Gastroesophageal sphincter (tissue), 4 donors: Measurements from ENCODE around the gene KIRREL1. TPM values are rescaled to one million over a fixed set of nuclear protein-coding genes. Genes with fewer than 3 reads are reported as not detected.

Experiments used
- ATAC-seq: fragments of 150-250 bp; one replicate; pipeline ENCODE4 v1.9.1; 2016; ENCODE audit warnings: mild to moderate bottlenecking, moderate library complexity
- H3K27ac ChIP-seq, 4 donors: fragments of 200-600 bp; sonication (generic) in 3 of 4; 1 replicate in 3 of 4; 2 replicates in 1 of 4; pipeline ENCODE4 v1.5.1; 2016 to 2019
- H3K27me3 ChIP-seq: fragments of 200-600 bp; sonication (generic); one replicate; pipeline ENCODE4 v1.5.1; 2019
- H3K36me3 ChIP-seq, 2 donors: fragments of 200-600 bp; sonication (generic); one replicate each; pipeline ENCODE4 v1.5.1; 2019; ENCODE audit warnings: control low read depth in 1 of 2
- H3K4me1 ChIP-seq, 3 donors: fragments of 200-600 bp; sonication (generic); 1 replicate in 2 of 3; 2 replicates in 1 of 3; pipeline ENCODE4 v1.5.1; 2016 to 2019; ENCODE audit warnings: control low read depth in 2 of 3
- H3K4me3 ChIP-seq, 2 donors: fragments of 200-600 bp; sonication (generic); one replicate each; pipeline ENCODE4 v1.5.1; 2019; ENCODE audit warnings: mild to moderate bottlenecking in 1 of 2, moderate library complexity in 1 of 2
- H3K9me3 ChIP-seq, 3 donors: fragments of 200-600 bp; sonication (generic); one replicate each; pipeline ENCODE4 v1.5.1; 2017 to 2019; ENCODE audit warnings: control low read depth in 2 of 3
- CTCF ChIP-seq, 4 experiments: fragments of 200-600 bp in 2 of 4; fragments of 450-650 bp in 2 of 4; sonication (generic) in 1 of 4; IDR thresholded peaks; one replicate each; pipeline ENCODE4 v1.5.1; 2017 to 2019; ENCODE audit warnings: antibody characterized with exemption in 4 of 4, mild to moderate bottlenecking in 2 of 4, moderate library complexity in 2 of 4
- EP300 ChIP-seq: sonication (generic); formaldehyde crosslinking; IDR thresholded peaks from one replicate; pipeline ENCODE4 v1.6.1; 2017; ENCODE audit warnings: antibody characterized with exemption, mild to moderate bottlenecking
- POLR2A ChIP-seq, 2 donors: fragments of 450-650 bp; IDR thresholded peaks; one replicate each; pipeline ENCODE4 v1.6.1; 2017; ENCODE audit warnings: antibody characterized with exemption in 2 of 2, mild to moderate bottlenecking in 2 of 2, moderate library complexity in 1 of 2
- POLR2AphosphoS5 ChIP-seq: sonication (generic); formaldehyde crosslinking; IDR thresholded peaks from one replicate; pipeline ENCODE4 v1.6.1; 2017; ENCODE audit warnings: antibody characterized with exemption
- WGBS, 2 donors: methylation state at CpG; one replicate each; pipeline ENCODE4 v1.1.5; 2018; ENCODE audit warnings: low coverage in 1 of 2; 5-methylcytosine and 5-hydroxymethylcytosine counted together
- total RNA-seq, 4 donors: library from RNA; depleted of rRNA; stranded (reverse); fragments of >200 nt; gene quantifications; one replicate each; pipeline ENCODE4 v1.1.0, GENCODE V29; 2016

KIRREL1 gene
- total RNA-seq, 4 donors from 2014 or later: 43.1 to 73.1 (median 48.1) TPM

GRCh38 chr1:158075078-158075477 is 81.6 kb downstream of the KIRREL1 start:
- H3K4me3 ChIP-seq: no peak overlapping the region
- H3K9me3 ChIP-seq: no peaks in the 10 kb centered on the region
- H3K27me3 ChIP-seq: no peaks in the 10 kb centered on the region
- no peak overlapping the region for H3K27ac ChIP-seq
- no peak for TF ChIP-seq EP300
- no peak for TF ChIP-seq POLR2AphosphoS5
- TF ChIP-seq POLR2A (IDR thresholded peaks at IDR 0.05): no peak
- TF ChIP-seq CTCF (IDR thresholded peaks at IDR 0.05): no peak
- peaks cover 0 to 59% (median 15%) of the 10 kb centered on the region in 3 donors for H3K4me1 ChIP-seq
- peaks cover 0 to 44% of the 10 kb centered on the region in 2 donors for H3K36me3 ChIP-seq
- 77 to 100% methylated on average over 1 to 3 of the region's 9 CpGs for WGBS, 2 donors
- no peak for ATAC-seq

- Histone ChIP-seq H3K4me1 (peaks cover 0 to 45% (median 7%) of the 10 kb centered on the region in 3 donors), H3K27ac (no peak overlapping the region), H3K27me3 (no peaks in the 10 kb centered on the region), H3K36me3 (peaks cover 0 to 54% of the 10 kb centered on the region in 2 donors), H3K4me3 (no peak overlapping the region), H3K9me3 (no peaks in the 10 kb centered on the region)
- 44 to 53% methylated on average over 5 of the region's 6 CpGs for whole genome bisulfite sequencing, 2 donors
- no peak for ATAC-seq
- no peak for TF ChIP-seq EP300
- TF ChIP-seq CTCF (IDR thresholded peaks at IDR 0.05): no peak
- no peak for TF ChIP-seq POLR2AphosphoS5
- TF ChIP-seq POLR2A (IDR thresholded peaks at IDR 0.05): no peak
Measured at GRCh38 chr1:158076441-158076840, 83.0 kb downstream of the KIRREL1 start.

- TF ChIP-seq EP300 (no peak), POLR2AphosphoS5 (no peak), CTCF (IDR thresholded peaks at IDR 0.05) (no peak), POLR2A (IDR thresholded peaks at IDR 0.05) (no peak)
- Histone ChIP-seq H3K36me3 (peaks cover 0 to 66% of the 10 kb centered on the region in 2 donors), H3K4me3 (no peak overlapping the region), H3K27me3 (no peaks in the 10 kb centered on the region), H3K4me1 (peaks cover 0 to 35% (median 6%) of the 10 kb centered on the region in 3 donors), H3K9me3 (no peaks in the 10 kb centered on the region), H3K27ac (no peak overlapping the region)
- 88 to 100% methylated on average over 4 to 5 of the region's 22 CpGs for WGBS, 2 donors
- no peak for ATAC-seq
Measured at GRCh38 chr1:158077411-158078256, 84.2 kb downstream of the KIRREL1 start.

GRCh38 chr1:158078569-158079080 is 85.2 kb downstream of the KIRREL1 start:
- H3K27ac ChIP-seq: no peak overlapping the region
- ATAC-seq: no peak
- H3K4me1 ChIP-seq: peaks cover 0 to 35% (median 6%) of the 10 kb centered on the region in 3 donors
- TF ChIP-seq EP300: no peak
- TF ChIP-seq POLR2A (IDR thresholded peaks at IDR 0.05): no peak
- TF ChIP-seq CTCF (IDR thresholded peaks at IDR 0.05): no peak
- TF ChIP-seq POLR2AphosphoS5: no peak
- peaks cover 0 to 75% of the 10 kb centered on the region in 2 donors for H3K36me3 ChIP-seq
- H3K27me3 ChIP-seq: no peaks in the 10 kb centered on the region
- 57% methylated on average over 3 of the region's 4 CpGs; no CpG with 5 or more reads in 1 of the 2 donors for WGBS, 2 donors
- no peak overlapping the region for H3K4me3 ChIP-seq
- no peaks in the 10 kb centered on the region for H3K9me3 ChIP-seq

GRCh38 chr1:158080066-158080465 is 86.6 kb downstream of the KIRREL1 start:
- no peak overlapping the region for H3K4me3 ChIP-seq
- H3K9me3 ChIP-seq: no peaks in the 10 kb centered on the region
- peaks cover 0 to 82% of the 10 kb centered on the region in 2 donors for H3K36me3 ChIP-seq
- ATAC-seq: no peak
- peaks cover 0 to 21% (median 6%) of the 10 kb centered on the region in 3 donors for H3K4me1 ChIP-seq
- H3K27me3 ChIP-seq: no peaks in the 10 kb centered on the region
- no peak overlapping the region for H3K27ac ChIP-seq
- WGBS, 2 donors: 69 to 79% methylated on average over 2 to 3 of the region's 3 CpGs
- TF ChIP-seq CTCF (IDR thresholded peaks at IDR 0.05) (no peak), EP300 (no peak), POLR2A (IDR thresholded peaks at IDR 0.05) (no peak)
